Measurements from ENCODE around the gene SLC25A2. TPM values are rescaled to one million over a fixed set of nuclear protein-coding genes. Genes with fewer than 3 reads are reported as not detected.

The SLC25A2 gene
- polyA plus RNA-seq, 1 experiment: not detected

- no peaks in the 10 kb centered on the region for H3K36me3 ChIP-seq (ENCODE audit: control insufficient read depth, insufficient read depth, low read length)
- no peak for DNase-seq (ENCODE audit: low read depth)
- POLR2A ChIA-PET: no interaction called here
- CTCF ChIA-PET: no interaction called here
- H3K4me3 ChIP-seq (ENCODE audit: low read depth, low read length): no peak overlapping the region
- no peak for TF ChIP-seq CTCF (IDR thresholded peaks at IDR 0.05; ENCODE audit: insufficient read depth, low read depth, low read length)
- H3K27me3 ChIP-seq (ENCODE audit: control insufficient read depth, insufficient read depth, low read length): no peaks in the 10 kb centered on the region
Measured at GRCh38 chr5:141260458-141261237, 43.2 kb downstream of the SLC25A2 start.

GRCh38 chr5:141258948-141259347, 44.9 kb downstream of the SLC25A2 start:
- CTCF ChIA-PET: no interaction called here
- POLR2A ChIA-PET: no interaction called here
- no peaks in the 10 kb centered on the region for H3K36me3 ChIP-seq (ENCODE audit: control insufficient read depth, insufficient read depth, low read length)
- TF ChIP-seq CTCF (IDR thresholded peaks at IDR 0.05; ENCODE audit: insufficient read depth, low read depth, low read length): no peak
- no peaks in the 10 kb centered on the region for H3K27me3 ChIP-seq (ENCODE audit: control insufficient read depth, insufficient read depth, low read length)
- no peak for DNase-seq (ENCODE audit: low read depth)
- no peak overlapping the region for H3K4me3 ChIP-seq (ENCODE audit: low read depth, low read length)

- Histone ChIP-seq H3K36me3 (ENCODE audit: control insufficient read depth, insufficient read depth, low read length) (no peaks in the 10 kb centered on the region), H3K27me3 (ENCODE audit: control insufficient read depth, insufficient read depth, low read length) (no peaks in the 10 kb centered on the region), H3K4me3 (ENCODE audit: low read depth, low read length) (no peak overlapping the region)
- TF ChIP-seq CTCF (IDR thresholded peaks at IDR 0.05; ENCODE audit: insufficient read depth, low read depth, low read length): no peak
- no peak for DNase-seq (ENCODE audit: low read depth)
- ChIA-PET CTCF (no interaction called here), POLR2A (no interaction called here)
Measured at GRCh38 chr5:141258464-141258863, 45.4 kb downstream of the SLC25A2 start.

Other genes with a start within 250 kb of the SLC25A2 start
- gene PCDHB2, start 209.4 kb downstream of the SLC25A2 start, polyA plus RNA-seq (2011; rRNA removed): 0.42 and 0.99 TPM in 2 replicates
- gene PCDHB3, start 203.6 kb downstream of the SLC25A2 start, polyA plus RNA-seq (2011; rRNA removed): 0.23 and 0.31 TPM in 2 replicates
- gene PCDHB4, start 182.2 kb downstream of the SLC25A2 start, polyA plus RNA-seq (2011; rRNA removed): 0.02 TPM in 2 replicates
- 0.18 and 0.22 TPM in 2 replicates for gene PCDHB5, start 168.8 kb downstream of the SLC25A2 start, polyA plus RNA-seq (2011; rRNA removed)
- gene PCDHB6, start 154.0 kb downstream of the SLC25A2 start, polyA plus RNA-seq (2011; rRNA removed): 0.20 and 0.26 TPM in 2 replicates
- 0.31 and 0.44 TPM in 2 replicates for gene PCDHB7, start 131.4 kb downstream of the SLC25A2 start, polyA plus RNA-seq (2011; rRNA removed)
- gene PCDHB8, start 126.3 kb downstream of the SLC25A2 start, polyA plus RNA-seq (2011; rRNA removed): 0.11 and 0.17 TPM in 2 replicates
- gene PCDHB16, start 121.7 kb downstream of the SLC25A2 start, polyA plus RNA-seq (2011; rRNA removed): 0.21 and 0.32 TPM in 2 replicates
- 0.22 and 0.49 TPM in 2 replicates for gene PCDHB9, start 116.9 kb downstream of the SLC25A2 start, polyA plus RNA-seq (2011; rRNA removed)
- gene PCDHB10, start 111.7 kb downstream of the SLC25A2 start, polyA plus RNA-seq (2011; rRNA removed): 0.18 and 0.28 TPM in 2 replicates
- gene PCDHB11, start 104.4 kb downstream of the SLC25A2 start, polyA plus RNA-seq (2011; rRNA removed): 0.10 and 0.22 TPM in 2 replicates
- gene PCDHB12, start 95.3 kb downstream of the SLC25A2 start, polyA plus RNA-seq (2011; rRNA removed): 0.09 and 0.13 TPM in 2 replicates
- gene PCDHB13, start 90.1 kb downstream of the SLC25A2 start, polyA plus RNA-seq (2011; rRNA removed): 0.16 and 0.23 TPM in 2 replicates
- gene PCDHB14, start 80.7 kb downstream of the SLC25A2 start, polyA plus RNA-seq (2011; rRNA removed): 0.42 and 0.47 TPM in 2 replicates
- gene PCDHB15, start 58.7 kb downstream of the SLC25A2 start, polyA plus RNA-seq (2011; rRNA removed): 0.45 and 0.52 TPM in 2 replicates
- gene TAF7, start 16.7 kb upstream of the SLC25A2 start, polyA plus RNA-seq (2011; rRNA removed): 25.5 and 46.7 TPM in 2 replicates
- 1.8 and 1.9 TPM in 2 replicates for gene PCDHGA1, start 26.5 kb upstream of the SLC25A2 start, polyA plus RNA-seq (2011; rRNA removed)
- 6.7 and 6.8 TPM in 2 replicates for gene PCDHGA2, start 34.7 kb upstream of the SLC25A2 start, polyA plus RNA-seq (2011; rRNA removed)
- gene PCDHGA3, start 39.8 kb upstream of the SLC25A2 start, polyA plus RNA-seq (2011; rRNA removed): 1.9 and 2.5 TPM in 2 replicates
- gene PCDHGB1, start 46.0 kb upstream of the SLC25A2 start, polyA plus RNA-seq (2011; rRNA removed): 2.0 and 2.2 TPM in 2 replicates
- 3.0 and 4.0 TPM in 2 replicates for gene PCDHGA4, start 51.0 kb upstream of the SLC25A2 start, polyA plus RNA-seq (2011; rRNA removed)
- 3.7 and 4.0 TPM in 2 replicates for gene PCDHGB2, start 55.9 kb upstream of the SLC25A2 start, polyA plus RNA-seq (2011; rRNA removed)
- 1.2 and 1.6 TPM in 2 replicates for gene PCDHGA5, start 60.1 kb upstream of the SLC25A2 start, polyA plus RNA-seq (2011; rRNA removed)
- 2.7 and 3.0 TPM in 2 replicates for gene PCDHGB3, start 66.2 kb upstream of the SLC25A2 start, polyA plus RNA-seq (2011; rRNA removed)
- gene PCDHGA6, start 69.8 kb upstream of the SLC25A2 start, polyA plus RNA-seq (2011; rRNA removed): 3.3 and 4.3 TPM in 2 replicates
- 1.8 and 3.6 TPM in 2 replicates for gene PCDHGA7, start 78.7 kb upstream of the SLC25A2 start, polyA plus RNA-seq (2011; rRNA removed)
- 11.8 and 12.2 TPM in 2 replicates for gene PCDHGB4, start 83.6 kb upstream of the SLC25A2 start, polyA plus RNA-seq (2011; rRNA removed)
- 0.72 and 0.77 TPM in 2 replicates for gene PCDHGA8, start 88.6 kb upstream of the SLC25A2 start, polyA plus RNA-seq (2011; rRNA removed)
- 13.5 and 19.4 TPM in 2 replicates for gene PCDHGB5, start 93.9 kb upstream of the SLC25A2 start, polyA plus RNA-seq (2011; rRNA removed)
- gene PCDHGA9, start 98.7 kb upstream of the SLC25A2 start, polyA plus RNA-seq (2011; rRNA removed): 0.97 and 1.2 TPM in 2 replicates
- gene PCDHGB6, start 104.0 kb upstream of the SLC25A2 start, polyA plus RNA-seq (2011; rRNA removed): 1.5 and 1.7 TPM in 2 replicates
- 2.7 and 3.9 TPM in 2 replicates for gene PCDHGA10, start 108.9 kb upstream of the SLC25A2 start, polyA plus RNA-seq (2011; rRNA removed)
- gene PCDHGB7, start 113.6 kb upstream of the SLC25A2 start, polyA plus RNA-seq (2011; rRNA removed): 7.6 and 9.6 TPM in 2 replicates
- 5.4 and 7.4 TPM in 2 replicates for gene PCDHGA11, start 117.0 kb upstream of the SLC25A2 start, polyA plus RNA-seq (2011; rRNA removed)
- gene PCDHGA12, start 126.5 kb upstream of the SLC25A2 start, polyA plus RNA-seq (2011; rRNA removed): 6.1 and 7.9 TPM in 2 replicates
- 36.5 and 56.3 TPM in 2 replicates for gene PCDHGC3, start 171.9 kb upstream of the SLC25A2 start, polyA plus RNA-seq (2011; rRNA removed)
- gene PCDHGC4, start 181.0 kb upstream of the SLC25A2 start, polyA plus RNA-seq (2011; rRNA removed): 0.49 TPM in 2 replicates
- gene PCDHGC5, start 185.0 kb upstream of the SLC25A2 start, polyA plus RNA-seq (2011; rRNA removed): 0.99 and 1.6 TPM in 2 replicates